ENCODE results near the gene GRM8. TPM values are rescaled to one million over a fixed set of nuclear protein-coding genes. Genes with fewer than 3 reads are reported as not detected.

GRM8 gene
- total RNA-seq, 1 experiment from 2014 or later = not detected

GRCh38 chr7:126570845-126571244 is 681.9 kb downstream of the GRM8 start:
- DNase-seq (ENCODE audit: low read depth) = no peak
- in situ Hi-C loops (cut with HindIII; ENCODE audit: low pct_unique_long_range_greater_than_20kb, low sequenced_read_pairs) = no loop called here

DNA sequence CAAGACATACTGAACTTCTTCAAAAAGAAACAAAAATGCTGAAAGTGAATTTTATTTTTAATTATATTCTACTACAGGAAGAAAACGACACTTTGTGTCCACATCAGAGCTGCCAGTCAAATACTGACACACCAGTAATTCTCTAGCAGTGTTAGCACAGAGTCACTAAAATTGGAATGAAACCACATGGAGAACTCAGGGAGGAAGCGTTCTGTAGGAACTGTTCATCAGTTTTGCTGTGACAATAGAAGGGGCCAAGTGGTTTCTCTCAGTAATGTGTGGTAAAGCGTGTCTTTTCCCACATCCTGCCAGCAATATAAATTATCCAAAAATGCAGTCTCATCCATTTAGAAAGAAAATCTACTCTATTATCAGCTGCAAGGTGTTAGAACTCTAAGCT is 683.3 kb downstream of the GRM8 start:
- in situ Hi-C loops (cut with HindIII; ENCODE audit: low pct_unique_long_range_greater_than_20kb, low sequenced_read_pairs) = no loop called here
- no peak for DNase-seq (ENCODE audit: low read depth)

DNA sequence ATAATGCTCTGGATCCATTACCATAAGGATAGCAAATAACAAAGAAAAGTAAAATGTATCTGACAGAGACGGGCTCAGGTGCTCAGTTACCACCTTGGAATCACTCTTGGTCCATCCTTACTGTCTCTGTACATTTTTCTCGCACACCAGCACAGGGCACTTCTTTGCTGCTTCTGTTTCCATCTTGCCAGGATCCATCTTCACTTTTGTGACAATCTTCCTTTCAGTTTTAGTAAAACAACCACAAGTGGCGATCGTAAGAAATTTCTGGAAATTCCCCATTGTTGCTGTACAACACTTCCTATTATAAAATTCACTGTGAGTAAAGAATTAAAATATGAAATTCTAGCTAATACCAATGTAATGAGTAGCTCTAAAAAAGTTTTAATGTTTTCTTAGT is 695.5 kb downstream of the GRM8 start:
- DNase-seq (ENCODE audit: low read depth) = no peak
- in situ Hi-C loops (cut with HindIII; ENCODE audit: low pct_unique_long_range_greater_than_20kb, low sequenced_read_pairs) = no loop called here

- in situ Hi-C loops (cut with HindIII; ENCODE audit: low pct_unique_long_range_greater_than_20kb, low sequenced_read_pairs) = no loop called here
Observed at GRCh38 chr7:126541406-126541805, 711.3 kb downstream of the GRM8 start.

GRCh38 chr7:126535176-126535575 is 717.6 kb downstream of the GRM8 start:
- no peak for DNase-seq (ENCODE audit: low read depth)
- in situ Hi-C loops (cut with HindIII; ENCODE audit: low pct_unique_long_range_greater_than_20kb, low sequenced_read_pairs) = no loop called here

More at GRCh38 chr7:126541406-126541805, 711.3 kb downstream of the GRM8 start:
- DNase-seq (ENCODE audit: low read depth) = no peak

GRCh38 chr7:126533715-126534114 is 719.0 kb downstream of the GRM8 start:
- in situ Hi-C loops (cut with HindIII; ENCODE audit: low pct_unique_long_range_greater_than_20kb, low sequenced_read_pairs) = no loop called here
- no peak for DNase-seq (ENCODE audit: low read depth)

- in situ Hi-C loops (cut with HindIII; ENCODE audit: low pct_unique_long_range_greater_than_20kb, low sequenced_read_pairs) = no loop called here
- no peak for DNase-seq (ENCODE audit: low read depth)
Observed at GRCh38 chr7:126529833-126530232, 722.9 kb downstream of the GRM8 start.

GRCh38 chr7:126529254-126529653 is 723.5 kb downstream of the GRM8 start:
- in situ Hi-C loops (cut with HindIII; ENCODE audit: low pct_unique_long_range_greater_than_20kb, low sequenced_read_pairs) = no loop called here
- no peak for DNase-seq (ENCODE audit: low read depth)

DNA sequence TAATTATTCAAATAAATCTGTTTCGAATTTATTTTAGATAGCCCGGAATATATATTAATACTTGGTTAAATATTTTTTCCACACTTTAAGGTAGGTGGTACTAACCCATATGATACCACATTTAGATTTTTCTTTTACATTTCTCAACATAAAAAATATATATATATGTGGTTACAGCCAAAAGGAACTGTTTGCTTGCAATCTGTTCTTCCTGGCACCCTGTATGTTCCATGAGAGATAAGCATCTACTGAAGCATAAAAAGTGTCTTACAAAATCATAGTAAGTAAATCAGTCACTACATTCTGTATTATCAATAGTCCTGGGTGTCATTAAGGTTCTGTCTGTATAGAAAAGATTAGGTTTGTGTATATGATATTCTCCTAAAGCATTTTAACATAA is 726.8 kb downstream of the GRM8 start:
- in situ Hi-C loops (cut with HindIII; ENCODE audit: low pct_unique_long_range_greater_than_20kb, low sequenced_read_pairs) = no loop called here
- no peak for DNase-seq (ENCODE audit: low read depth)

DNA sequence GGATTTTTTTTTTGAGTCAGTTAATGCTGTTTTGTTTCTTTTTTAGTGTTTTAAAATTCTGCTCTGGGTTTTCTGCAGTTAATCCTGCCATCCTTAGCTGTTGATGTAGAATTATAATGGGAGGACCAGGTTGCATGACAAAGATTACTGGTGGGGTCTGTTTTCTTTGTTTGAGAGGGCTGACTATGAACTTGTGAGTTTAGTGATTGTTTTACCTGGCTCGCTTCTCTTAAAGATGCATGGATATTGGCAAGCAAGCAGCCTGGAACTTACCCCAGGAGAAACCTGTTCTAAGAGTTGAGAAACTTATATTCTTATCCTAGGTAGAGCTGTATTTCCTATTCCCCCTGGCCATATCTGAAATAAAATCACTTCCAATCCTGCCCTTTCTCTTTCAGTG is 727.8 kb downstream of the GRM8 start:
- no peak for DNase-seq (ENCODE audit: low read depth)
- in situ Hi-C loops (cut with HindIII; ENCODE audit: low pct_unique_long_range_greater_than_20kb, low sequenced_read_pairs) = no loop called here

- no peak for DNase-seq (ENCODE audit: low read depth)
- in situ Hi-C loops (cut with HindIII; ENCODE audit: low pct_unique_long_range_greater_than_20kb, low sequenced_read_pairs) = no loop called here
Observed at GRCh38 chr7:126511046-126511445, 741.7 kb downstream of the GRM8 start.

DNA sequence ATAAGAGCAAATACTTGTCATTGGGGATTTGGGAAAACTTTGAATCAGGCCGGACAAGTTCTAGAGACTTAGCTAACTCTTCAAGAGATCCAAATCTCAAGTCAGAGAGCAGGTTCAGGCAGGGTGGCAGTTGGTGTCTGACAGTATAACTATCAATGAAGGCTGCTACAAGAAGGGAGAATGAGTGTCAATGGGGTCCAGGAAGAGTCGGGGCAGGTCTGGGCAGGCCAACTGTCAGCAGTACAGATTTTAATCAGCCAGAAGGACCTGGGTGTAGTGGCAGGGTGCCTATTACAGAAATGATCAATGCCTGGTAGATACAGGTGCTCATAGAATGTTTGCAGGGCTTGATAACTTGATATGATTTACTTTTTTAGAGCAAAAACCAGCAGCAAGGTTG is 751.1 kb downstream of the GRM8 start:
- DNase-seq (ENCODE audit: low read depth) = no peak
- in situ Hi-C loops (cut with HindIII; ENCODE audit: low pct_unique_long_range_greater_than_20kb, low sequenced_read_pairs) = no loop called here

DNA sequence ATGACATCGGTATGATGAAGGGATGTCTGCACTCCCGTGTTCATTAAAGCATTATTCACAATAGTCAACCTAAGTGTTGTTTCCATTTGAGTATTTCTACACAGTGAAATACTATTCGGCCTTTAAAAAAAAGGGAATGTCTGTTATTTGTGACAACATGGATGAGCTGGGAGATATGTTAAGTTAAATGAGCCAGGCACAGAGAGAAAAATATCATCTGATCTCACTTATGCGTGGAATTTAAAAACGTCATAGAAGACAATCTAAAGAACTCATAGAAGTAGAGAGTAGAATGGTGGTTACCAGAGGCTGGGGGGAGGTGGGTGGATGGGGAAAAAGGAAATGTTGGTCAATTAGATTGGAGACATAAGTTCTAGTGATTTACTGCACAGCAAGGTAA is 753.3 kb downstream of the GRM8 start:
- in situ Hi-C loops (cut with HindIII; ENCODE audit: low pct_unique_long_range_greater_than_20kb, low sequenced_read_pairs) = no loop called here
- DNase-seq (ENCODE audit: low read depth) = no peak

DNA sequence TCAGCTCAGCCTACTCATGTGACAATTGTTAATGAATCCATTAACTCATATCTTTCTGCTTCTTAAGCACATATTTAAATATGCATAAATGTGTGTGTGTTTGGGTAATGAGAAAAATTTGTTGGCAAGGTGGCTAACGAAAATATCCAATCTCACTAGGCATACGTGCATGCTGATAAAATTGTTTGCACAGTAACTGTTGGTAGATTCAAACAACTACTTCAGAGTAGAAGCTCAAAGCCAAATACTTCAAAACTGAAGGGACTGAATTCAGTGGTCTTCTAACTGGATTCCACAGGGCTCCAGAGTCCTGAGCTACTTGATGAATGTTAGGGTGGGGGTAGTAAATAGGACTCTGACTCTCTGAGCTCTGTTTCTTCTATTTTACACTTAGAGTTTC is 757.0 kb downstream of the GRM8 start:
- in situ Hi-C loops (cut with HindIII; ENCODE audit: low pct_unique_long_range_greater_than_20kb, low sequenced_read_pairs) = no loop called here

GRCh38 chr7:126495001-126495400 is 757.7 kb downstream of the GRM8 start:
- DNase-seq (ENCODE audit: low read depth) = no peak
- in situ Hi-C loops (cut with HindIII; ENCODE audit: low pct_unique_long_range_greater_than_20kb, low sequenced_read_pairs) = no loop called here

More for the DNA sequence above, 757.0 kb downstream of the GRM8 start:
- DNase-seq (ENCODE audit: low read depth) = no peak

DNA sequence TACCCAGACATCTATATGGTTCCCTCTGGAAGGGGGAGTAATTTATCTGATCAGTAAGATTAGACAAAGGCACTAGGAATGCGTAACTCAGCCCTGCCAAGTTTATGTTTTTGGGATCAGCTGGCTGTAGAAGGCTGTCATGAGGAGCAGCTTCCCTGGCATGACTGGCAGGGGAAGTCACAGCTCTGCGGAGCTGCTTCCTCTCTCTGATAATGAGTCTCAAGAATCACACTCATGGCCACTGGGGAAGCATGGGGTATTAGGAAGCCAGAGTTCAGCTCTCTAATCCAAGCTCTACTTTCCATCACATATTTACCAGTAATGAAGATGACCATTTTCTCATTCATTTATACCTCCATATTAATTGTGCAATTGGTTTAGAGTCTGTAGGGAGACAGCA is 758.9 kb downstream of the GRM8 start:
- no peak for DNase-seq (ENCODE audit: low read depth)
- in situ Hi-C loops (cut with HindIII; ENCODE audit: low pct_unique_long_range_greater_than_20kb, low sequenced_read_pairs) = no loop called here

DNA sequence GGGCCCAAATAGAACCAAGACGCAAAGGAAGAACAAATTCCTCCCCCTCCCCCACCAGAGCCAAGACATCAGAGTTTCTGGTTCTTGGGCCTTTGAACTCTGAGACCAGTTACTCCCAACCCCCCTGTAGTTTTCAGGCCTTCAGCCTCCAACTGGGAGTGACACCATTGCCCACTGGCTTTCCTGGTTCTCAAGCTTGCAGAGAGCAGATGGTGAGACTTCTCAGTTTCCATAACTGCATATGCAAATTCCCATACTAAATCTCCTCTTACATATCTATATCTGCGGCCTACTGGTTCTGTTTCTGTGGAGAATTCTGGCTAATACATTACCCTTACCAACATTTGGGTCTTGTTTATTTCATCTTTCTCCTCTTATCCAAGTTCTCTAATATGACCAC is 762.9 kb downstream of the GRM8 start:
- in situ Hi-C loops (cut with HindIII; ENCODE audit: low pct_unique_long_range_greater_than_20kb, low sequenced_read_pairs) = no loop called here

GRCh38 chr7:126487728-126488442 is 764.9 kb downstream of the GRM8 start:
- in situ Hi-C loops (cut with HindIII; ENCODE audit: low pct_unique_long_range_greater_than_20kb, low sequenced_read_pairs) = no loop called here
- no peak for DNase-seq (ENCODE audit: low read depth)

More for the DNA sequence above, 762.9 kb downstream of the GRM8 start:
- DNase-seq (ENCODE audit: low read depth) = no peak

GRCh38 chr7:126486806-126487205 is 765.9 kb downstream of the GRM8 start:
- in situ Hi-C loops (cut with HindIII; ENCODE audit: low pct_unique_long_range_greater_than_20kb, low sequenced_read_pairs) = no loop called here
- DNase-seq (ENCODE audit: low read depth) = no peak

DNA sequence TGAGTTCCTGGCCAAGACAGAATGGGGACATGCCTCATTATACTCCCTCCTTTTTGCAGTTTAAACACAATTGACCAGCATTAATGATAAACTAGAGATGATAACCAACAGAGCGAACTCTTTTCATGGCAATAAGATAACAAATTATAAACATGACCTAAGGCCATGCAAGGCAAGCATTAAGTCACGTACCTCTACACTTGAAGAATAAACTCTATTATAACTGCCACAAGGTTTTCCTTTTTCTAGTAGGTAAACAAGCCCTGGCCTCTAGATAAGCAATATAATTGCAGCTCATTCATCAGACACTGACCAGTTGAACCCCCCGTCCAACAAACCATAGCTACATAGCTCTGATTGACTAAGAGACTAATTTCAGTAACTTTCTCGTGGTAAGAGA is 767.0 kb downstream of the GRM8 start:
- in situ Hi-C loops (cut with HindIII; ENCODE audit: low pct_unique_long_range_greater_than_20kb, low sequenced_read_pairs) = no loop called here

More for the DNA sequence above, 767.0 kb downstream of the GRM8 start:
- no peak for DNase-seq (ENCODE audit: low read depth)

Measured in Caki2 (cell line).